CD4-positive, alpha-beta T cell treated with Interleukin-1 beta for 1 hour (primary cell): ENCODE measurements around the gene RYR2.

Source experiments
- DNase-seq, 2 donors: peaks; one replicate each; pipeline ENCODE4 v3.0.0-alpha.2; 2020 to 2022

RYR2 gene

DNA sequence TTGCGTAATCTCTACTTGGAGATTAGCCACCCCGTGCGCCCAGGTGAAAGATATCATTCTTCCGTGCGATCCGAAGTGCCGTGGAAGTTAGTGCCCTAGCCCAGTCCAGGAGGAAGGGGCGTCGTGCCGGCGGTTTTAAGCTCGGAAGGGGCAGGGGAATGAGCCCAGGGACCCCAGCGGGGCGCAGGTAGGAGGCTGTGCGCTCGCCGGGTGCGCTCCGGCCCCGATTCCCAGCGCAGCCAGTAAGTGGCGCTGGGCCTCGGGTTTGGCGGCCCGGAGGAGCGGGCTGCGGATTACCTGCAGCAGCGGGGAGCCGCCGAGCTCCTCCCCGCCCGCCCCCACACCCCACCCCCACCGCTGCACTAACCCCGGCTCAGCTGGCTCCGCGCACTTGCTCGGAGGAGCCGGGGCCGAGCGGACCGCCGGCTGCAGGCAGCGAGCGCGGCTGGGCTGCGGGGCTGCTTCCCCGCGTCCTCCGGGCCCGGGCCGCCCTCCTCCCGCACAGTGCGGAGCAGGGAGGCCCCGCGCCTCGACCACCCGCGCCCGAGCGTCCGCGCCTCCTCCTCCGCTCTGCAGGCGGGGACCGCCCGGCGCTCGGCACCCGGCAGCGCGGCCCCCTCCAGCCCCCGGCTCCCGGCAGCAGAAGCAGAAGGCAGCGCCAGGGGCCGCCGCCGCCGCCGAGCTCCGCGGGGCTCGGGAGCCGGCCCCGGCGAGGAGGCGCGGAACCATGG, at the start of gene RYR2:
Gene RYR2, plus strand, starts transcription at position 390 of the 731 bp plus-strand sequence. Its CDS starts 338 bp downstream, at position 728.
- DNase-seq, result no peak

DNA sequence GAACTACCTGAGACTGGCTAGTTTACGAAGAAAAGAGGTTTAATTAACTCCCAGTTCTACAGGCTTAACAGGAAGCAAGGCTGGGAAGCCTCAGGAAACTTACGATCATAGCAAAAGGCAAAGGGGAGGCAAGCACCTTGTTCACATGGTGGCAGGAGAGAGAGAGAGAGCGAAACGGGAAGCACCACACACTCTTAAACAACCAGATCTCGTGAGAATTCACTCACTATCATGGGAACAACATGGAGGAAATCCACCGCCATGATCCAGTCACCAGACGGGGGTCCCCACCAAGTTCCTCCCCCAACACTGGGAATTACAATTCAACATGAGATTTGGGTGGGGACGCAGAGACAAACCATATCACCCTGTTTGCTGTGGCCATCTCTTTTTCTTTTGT, 49.5 kb upstream of the RYR2 start:
- DNase-seq, result no peak

DNA sequence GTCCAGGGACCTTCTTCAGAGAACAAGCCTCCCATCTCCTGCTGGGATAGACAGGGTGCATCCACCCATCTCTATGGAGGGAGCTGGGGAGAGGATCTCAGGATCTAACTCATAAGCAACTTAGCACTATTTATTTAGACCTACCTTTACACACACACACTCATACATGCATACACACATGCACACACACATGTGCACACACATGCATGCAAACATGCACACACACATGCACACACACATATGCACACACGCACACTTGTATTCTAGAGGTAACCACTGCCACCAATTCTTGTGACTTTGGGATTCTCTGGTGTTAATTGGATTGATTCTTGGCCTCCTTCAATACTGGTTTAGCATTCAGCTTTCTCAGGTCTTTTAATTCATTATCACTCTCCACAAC, 47.5 kb upstream of the RYR2 start:
- DNase-seq, result no peak

- DNase-seq, result no peak
Measured at GRCh38 chr1:236997361-236997760, 44.6 kb upstream of the RYR2 start.

DNA sequence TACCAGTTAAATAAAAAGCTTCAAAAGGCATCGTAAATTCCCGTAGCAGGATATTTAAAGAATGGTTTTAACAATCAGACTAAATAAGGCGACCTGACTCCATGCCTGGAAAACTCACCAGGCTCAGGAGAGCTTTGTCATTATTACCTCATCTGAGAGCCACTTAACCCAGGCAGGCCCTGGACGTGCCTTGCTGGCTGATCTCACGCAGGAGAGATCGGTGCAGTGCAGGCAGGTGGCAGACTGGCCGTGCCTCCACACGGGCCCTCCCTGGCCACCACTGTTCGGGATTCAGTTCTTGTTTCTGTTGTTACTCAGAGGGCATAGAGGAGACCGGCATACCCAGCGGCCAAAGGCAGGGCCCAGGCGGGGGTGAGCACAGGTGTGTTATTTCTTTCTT, 44.1 kb upstream of the RYR2 start:
- no peak for DNase-seq

DNA sequence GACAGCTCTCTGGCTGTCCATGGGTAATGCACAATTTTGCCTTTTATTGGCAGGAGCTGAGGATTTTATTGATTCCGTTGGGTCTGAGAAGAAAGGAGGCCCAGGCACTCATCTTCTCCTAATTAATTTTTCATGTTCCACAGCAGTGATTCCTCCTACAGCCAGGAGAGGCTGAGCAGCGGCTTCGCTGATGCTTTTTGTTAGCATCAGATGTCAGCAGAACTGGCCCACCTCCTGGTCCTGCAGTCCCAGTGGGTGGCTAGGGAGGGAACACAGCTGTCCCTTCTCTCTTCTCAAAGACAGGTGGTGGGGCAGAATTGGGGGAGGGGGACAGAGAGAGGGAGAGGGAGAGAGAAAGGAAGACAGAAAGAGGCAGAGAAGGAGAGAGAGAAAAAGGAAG, 43.4 kb upstream of the RYR2 start:
- no peak for DNase-seq

- DNase-seq, result no peak
Measured at GRCh38 chr1:237000191-237000590, 41.8 kb upstream of the RYR2 start.

DNA sequence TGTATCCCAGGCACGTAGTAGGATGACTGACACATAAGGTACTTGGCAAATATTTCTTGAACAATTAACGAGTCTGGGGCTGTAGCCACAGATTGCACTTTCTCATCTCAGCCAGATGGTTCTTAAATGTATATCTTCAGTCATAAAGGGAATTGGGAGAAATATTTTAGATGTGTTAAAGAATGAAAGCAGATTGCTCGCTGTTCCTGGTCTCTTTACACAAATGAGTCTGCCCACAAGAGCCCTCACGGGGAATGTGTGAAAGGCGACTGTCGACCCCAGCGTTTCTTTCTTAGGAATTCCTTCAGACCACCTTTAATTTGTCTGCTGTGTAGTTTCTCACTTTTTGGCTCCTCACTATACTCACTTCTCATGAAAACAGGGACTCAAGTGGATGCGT, 38.5 kb upstream of the RYR2 start:
- DNase-seq, result no peak

GRCh38 chr1:237004116-237004515, 37.9 kb upstream of the RYR2 start, which contains the start of gene MT1HL1:
TSS of gene MT1HL1 (minus strand) at chr1:237004441. CDS start at chr1:237004372, 69 bp downstream.
- no peak for DNase-seq

GRCh38 chr1:237005674-237006073, 36.3 kb upstream of the RYR2 start:
- DNase-seq, result no peak

GRCh38 chr1:237007147-237007881, 34.7 kb upstream of the RYR2 start:
- no peak for DNase-seq

DNA sequence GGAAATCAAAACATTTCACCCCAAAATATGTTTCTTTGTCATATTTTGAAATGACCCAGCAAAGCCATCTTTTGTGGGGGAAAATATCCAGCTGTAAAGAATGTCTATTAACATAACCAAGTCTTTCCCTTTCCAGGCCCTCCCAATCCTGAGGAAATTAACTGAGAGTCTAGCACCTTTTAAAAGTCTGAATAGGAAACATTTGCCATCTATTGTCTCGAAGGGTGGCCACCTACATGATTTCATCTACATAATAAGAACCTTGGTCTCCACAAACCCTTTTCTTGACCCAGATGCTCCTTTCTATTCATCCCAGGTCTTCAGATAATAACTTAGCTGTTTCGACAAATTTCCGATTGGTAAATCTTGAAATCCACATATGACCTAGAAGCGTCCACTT, 32.4 kb upstream of the RYR2 start:
- DNase-seq, result no peak

- DNase-seq, result no peak
Measured at GRCh38 chr1:237011432-237011831, 30.6 kb upstream of the RYR2 start.

DNA sequence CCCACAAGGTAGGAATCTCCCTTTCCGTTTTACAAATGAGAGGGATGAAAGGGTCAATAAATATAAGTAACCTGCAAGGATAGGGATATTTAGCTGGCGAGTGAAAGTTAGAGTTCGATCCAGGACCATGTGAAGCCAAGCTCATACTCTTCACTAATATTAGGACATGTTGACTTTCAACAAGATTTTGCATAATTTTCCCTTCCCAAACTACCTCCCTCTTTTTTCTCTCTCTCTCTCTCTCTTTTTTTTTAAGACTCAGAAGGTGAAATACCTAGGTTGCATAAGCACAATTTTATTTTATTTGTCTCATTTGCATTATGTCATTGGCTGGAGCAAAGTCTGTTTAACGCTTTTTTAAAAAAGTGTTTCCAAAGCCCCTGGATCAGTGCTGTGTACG, 29.6 kb upstream of the RYR2 start:
- no peak for DNase-seq

GRCh38 chr1:237012788-237013383, 29.1 kb upstream of the RYR2 start:
- DNase-seq, result no peak

DNA sequence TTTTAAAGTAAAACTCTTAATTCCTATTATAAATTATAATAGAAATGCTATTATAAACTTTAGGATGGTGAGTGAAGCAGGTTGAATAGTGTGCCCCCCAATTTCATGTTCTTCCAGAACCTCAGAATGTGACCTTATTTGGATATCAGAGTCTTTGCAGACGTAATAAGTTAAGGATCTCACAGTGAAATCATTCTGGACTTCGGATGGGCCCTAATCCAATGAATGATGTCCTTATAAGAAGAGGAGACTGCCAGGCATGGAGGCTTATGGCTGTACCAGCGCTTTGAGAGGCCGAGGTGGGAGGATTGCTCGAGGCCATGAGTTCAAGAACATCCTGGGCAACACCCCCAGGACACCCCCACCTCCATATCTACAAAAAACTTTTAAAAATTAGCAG, 28.4 kb upstream of the RYR2 start:
- no peak for DNase-seq

GRCh38 chr1:237016626-237017025, 25.4 kb upstream of the RYR2 start:
- DNase-seq, result no peak

DNA sequence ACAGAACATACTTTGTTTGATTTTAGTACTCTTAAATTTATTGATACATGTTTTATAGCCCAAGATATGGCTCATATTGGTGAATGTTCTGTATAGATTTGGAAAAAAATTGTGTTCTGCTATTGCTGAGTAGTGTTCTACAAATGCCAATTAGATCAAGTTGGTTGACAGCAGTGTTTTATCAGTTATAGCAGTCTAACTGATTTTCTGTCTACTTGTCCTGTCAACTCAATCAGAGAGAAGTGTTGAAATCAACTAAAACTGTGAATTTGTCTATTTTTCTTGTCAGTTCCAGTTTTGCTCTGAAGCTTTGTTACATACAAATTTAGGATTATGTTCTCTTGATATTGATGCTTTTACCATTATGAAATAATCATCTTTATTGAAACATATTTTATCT, 23.1 kb upstream of the RYR2 start:
- DNase-seq, result no peak

GRCh38 chr1:237025358-237026074, 16.5 kb upstream of the RYR2 start:
- no peak for DNase-seq

- no peak for DNase-seq
Measured at GRCh38 chr1:237029240-237029639, 12.7 kb upstream of the RYR2 start.

- DNase-seq, result no peak
Measured at GRCh38 chr1:237029850-237030535, 12.0 kb upstream of the RYR2 start.

DNA sequence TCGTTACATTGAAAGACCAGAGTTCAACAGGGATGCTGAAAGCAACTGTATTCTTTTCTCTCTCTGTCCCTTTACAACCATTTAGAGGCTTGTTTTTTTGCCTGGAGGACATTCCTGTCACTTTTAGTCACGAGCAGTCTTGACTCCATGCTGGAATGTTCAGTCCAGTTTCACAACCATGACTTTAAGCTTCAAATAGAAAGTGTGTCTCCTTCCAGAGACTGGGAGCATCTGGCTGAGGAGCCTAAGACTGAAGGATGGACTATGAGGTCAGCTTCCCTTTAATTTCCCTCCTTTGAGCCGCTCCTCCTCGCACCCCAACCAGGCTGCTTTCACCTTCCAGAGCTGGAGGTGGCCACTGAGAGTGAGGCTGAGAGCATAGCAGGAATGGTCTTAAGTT, 10.5 kb upstream of the RYR2 start:
- no peak for DNase-seq

GRCh38 chr1:237032029-237032428, 10.0 kb upstream of the RYR2 start:
- DNase-seq, result no peak
